ENCODE measurements around the gene A2M. TPM values are rescaled to one million over a fixed set of nuclear protein-coding genes. Genes with fewer than 3 reads are reported as not detected.

A2M gene
- total and polyA plus RNA-seq, 4 donors, result 1,731 to 2,622 (median 2,052) TPM

- Histone ChIP-seq H3K4me1 (ENCODE audit: control insufficient read depth in 4 of 4, insufficient read depth in 4 of 4, low read length in 3 of 4) (peaks cover 6 to 43% (median 23%) of the 10 kb centered on the region in 4 donors), H3K9me3 (ENCODE audit: control insufficient read depth in 4 of 4, low read length in 3 of 4) (no peaks in the 10 kb centered on the region), H3K9ac (ENCODE audit: low read depth in 1 of 2, low read length in 2 of 2) (no peak overlapping the region), H3K27me3 (ENCODE audit: control insufficient read depth in 4 of 4, insufficient read depth in 4 of 4, low read length in 3 of 4) (no peaks in the 10 kb centered on the region), H3K36me3 (ENCODE audit: control insufficient read depth in 4 of 4, insufficient read depth in 3 of 4, low read depth in 1 of 4, low read length in 3 of 4) (no peaks in the 10 kb centered on the region), H3K4me3 (ENCODE audit: low read depth in 1 of 3, low read length in 3 of 3) (peak overlapping the region in 2 of 3 donors; percentile 9 to 15), H3K27ac (ENCODE audit: low read depth in 1 of 2, low read length in 2 of 2) (peak overlapping the region; percentile 64 to 70)
- TF ChIP-seq HNF4A (conservative IDR thresholded peaks at IDR 0.05), result no peak
- no peak for TF ChIP-seq SP1 (IDR thresholded peaks at IDR 0.05)
- TF ChIP-seq EGR1 (IDR thresholded peaks at IDR 0.05; ENCODE audit: low read depth in 2 of 2), result no peak
- TF ChIP-seq, protein P1, sequence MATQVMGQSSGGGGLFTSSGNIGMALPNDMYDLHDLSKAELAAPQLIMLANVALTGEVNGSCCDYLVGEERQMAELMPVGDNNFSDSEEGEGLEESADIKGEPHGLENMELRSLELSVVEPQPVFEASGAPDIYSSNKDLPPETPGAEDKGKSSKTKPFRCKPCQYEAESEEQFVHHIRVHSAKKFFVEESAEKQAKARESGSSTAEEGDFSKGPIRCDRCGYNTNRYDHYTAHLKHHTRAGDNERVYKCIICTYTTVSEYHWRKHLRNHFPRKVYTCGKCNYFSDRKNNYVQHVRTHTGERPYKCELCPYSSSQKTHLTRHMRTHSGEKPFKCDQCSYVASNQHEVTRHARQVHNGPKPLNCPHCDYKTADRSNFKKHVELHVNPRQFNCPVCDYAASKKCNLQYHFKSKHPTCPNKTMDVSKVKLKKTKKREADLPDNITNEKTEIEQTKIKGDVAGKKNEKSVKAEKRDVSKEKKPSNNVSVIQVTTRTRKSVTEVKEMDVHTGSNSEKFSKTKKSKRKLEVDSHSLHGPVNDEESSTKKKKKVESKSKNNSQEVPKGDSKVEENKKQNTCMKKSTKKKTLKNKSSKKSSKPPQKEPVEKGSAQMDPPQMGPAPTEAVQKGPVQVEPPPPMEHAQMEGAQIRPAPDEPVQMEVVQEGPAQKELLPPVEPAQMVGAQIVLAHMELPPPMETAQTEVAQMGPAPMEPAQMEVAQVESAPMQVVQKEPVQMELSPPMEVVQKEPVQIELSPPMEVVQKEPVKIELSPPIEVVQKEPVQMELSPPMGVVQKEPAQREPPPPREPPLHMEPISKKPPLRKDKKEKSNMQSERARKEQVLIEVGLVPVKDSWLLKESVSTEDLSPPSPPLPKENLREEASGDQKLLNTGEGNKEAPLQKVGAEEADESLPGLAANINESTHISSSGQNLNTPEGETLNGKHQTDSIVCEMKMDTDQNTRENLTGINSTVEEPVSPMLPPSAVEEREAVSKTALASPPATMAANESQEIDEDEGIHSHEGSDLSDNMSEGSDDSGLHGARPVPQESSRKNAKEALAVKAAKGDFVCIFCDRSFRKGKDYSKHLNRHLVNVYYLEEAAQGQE (IDR thresholded peaks at IDR 0.05), result peak; percentile 26
- peak; percentile 80 for TF ChIP-seq YY1 (IDR thresholded peaks at IDR 0.05)
- no peak for TF ChIP-seq HNF4G (IDR thresholded peaks at IDR 0.05)
- no peak for TF ChIP-seq JUND (IDR thresholded peaks at IDR 0.05)
- no peak for TF ChIP-seq NR2F2 (IDR thresholded peaks at IDR 0.05)
- no peak for TF ChIP-seq GABPA (IDR thresholded peaks at IDR 0.05 in 1 of 2, conservative IDR thresholded peaks at IDR 0.05 in 1 of 2)
- TF ChIP-seq FOXA2 (IDR thresholded peaks at IDR 0.05), result no peak
- TF ChIP-seq RAD21 (IDR thresholded peaks at IDR 0.05), result no peak
- DNase-seq (ENCODE audit: low spot score), result no peak
- WGBS, result 88% methylated on average over 16 of the region's 16 CpGs
Measured at GRCh38 chr12:9124383-9125031, 8.8 kb upstream of the A2M start.

- DNase-seq (ENCODE audit: low spot score), result no peak
- peak overlapping the region; percentile 64 to 70 for H3K27ac ChIP-seq (ENCODE audit: low read depth in 1 of 2, low read length in 2 of 2)
- no peaks in the 10 kb centered on the region for H3K9me3 ChIP-seq (ENCODE audit: control insufficient read depth in 4 of 4, low read length in 3 of 4)
- H3K4me1 ChIP-seq (ENCODE audit: control insufficient read depth in 4 of 4, insufficient read depth in 4 of 4, low read length in 3 of 4), result peaks cover 7 to 48% (median 27%) of the 10 kb centered on the region in 4 donors
- H3K36me3 ChIP-seq (ENCODE audit: control insufficient read depth in 4 of 4, insufficient read depth in 3 of 4, low read depth in 1 of 4, low read length in 3 of 4), result no peaks in the 10 kb centered on the region
- H3K9ac ChIP-seq (ENCODE audit: low read depth in 1 of 2, low read length in 2 of 2), result peak overlapping the region in 1 of 2 donors; percentile 72
- H3K4me3 ChIP-seq (ENCODE audit: low read depth in 1 of 3, low read length in 3 of 3), result peak overlapping the region; percentile 24 to 53 (median 25)
- H3K27me3 ChIP-seq (ENCODE audit: control insufficient read depth in 4 of 4, insufficient read depth in 4 of 4, low read length in 3 of 4), result no peaks in the 10 kb centered on the region
- TF ChIP-seq EGR1 (IDR thresholded peaks at IDR 0.05; ENCODE audit: low read depth in 2 of 2), result no peak
- peak; percentile 2 for TF ChIP-seq SP1 (IDR thresholded peaks at IDR 0.05)
- peak in 1 of 2 donors; percentile 21 for TF ChIP-seq RAD21 (IDR thresholded peaks at IDR 0.05)
- no peak for TF ChIP-seq HNF4G (IDR thresholded peaks at IDR 0.05)
- 60% methylated on average over 14 of the region's 14 CpGs for WGBS
Measured at GRCh38 chr12:9123781-9124382, 8.2 kb upstream of the A2M start.

GRCh38 chr12:9122091-9122609 is 6.4 kb upstream of the A2M start:
- Histone ChIP-seq H3K36me3 (ENCODE audit: control insufficient read depth in 4 of 4, insufficient read depth in 3 of 4, low read depth in 1 of 4, low read length in 3 of 4) (no peaks in the 10 kb centered on the region), H3K4me1 (ENCODE audit: control insufficient read depth in 4 of 4, insufficient read depth in 4 of 4, low read length in 3 of 4) (peaks cover 8 to 61% (median 35%) of the 10 kb centered on the region in 4 donors), H3K9ac (ENCODE audit: low read depth in 1 of 2, low read length in 2 of 2) (peak overlapping the region; percentile 25 to 77), H3K27me3 (ENCODE audit: control insufficient read depth in 4 of 4, insufficient read depth in 4 of 4, low read length in 3 of 4) (no peaks in the 10 kb centered on the region), H3K9me3 (ENCODE audit: control insufficient read depth in 4 of 4, low read length in 3 of 4) (no peaks in the 10 kb centered on the region), H3K4me3 (ENCODE audit: low read depth in 1 of 3, low read length in 3 of 3) (peak overlapping the region in 2 of 3 donors; percentile 12 to 23), H3K27ac (ENCODE audit: low read depth in 1 of 2, low read length in 2 of 2) (peak overlapping the region; percentile 78 to 86)
- 25% methylated on average over 3 of the region's 3 CpGs for WGBS
- no peak for DNase-seq (ENCODE audit: low spot score)
- no peak for TF ChIP-seq MAX (IDR thresholded peaks at IDR 0.05)
- no peak for TF ChIP-seq FOXA1 (IDR thresholded peaks at IDR 0.05)
- no peak for TF ChIP-seq ZBTB33 (IDR thresholded peaks at IDR 0.05)
- TF ChIP-seq RXRA (IDR thresholded peaks at IDR 0.05), result peak; percentile 70 to 78
- peak; percentile 21 for TF ChIP-seq ATF3 (IDR thresholded peaks at IDR 0.05)
- no peak for TF ChIP-seq HNF4G (IDR thresholded peaks at IDR 0.05)
- TF ChIP-seq RAD21 (IDR thresholded peaks at IDR 0.05), result peak in 1 of 2 donors; percentile 36
- no peak for TF ChIP-seq FOXA2 (IDR thresholded peaks at IDR 0.05)
- TF ChIP-seq SP1 (IDR thresholded peaks at IDR 0.05), result peak; percentile 78
- TF ChIP-seq HNF4A (conservative IDR thresholded peaks at IDR 0.05), result peak; percentile 51 to 53
- TF ChIP-seq JUND (IDR thresholded peaks at IDR 0.05), result no peak
- peak; percentile 44 for TF ChIP-seq NR2F2 (IDR thresholded peaks at IDR 0.05)
- no peak for TF ChIP-seq TAF1 (conservative IDR thresholded peaks at IDR 0.05)
- TF ChIP-seq YY1 (IDR thresholded peaks at IDR 0.05), result peak; percentile 64
- TF ChIP-seq, protein P2, sequence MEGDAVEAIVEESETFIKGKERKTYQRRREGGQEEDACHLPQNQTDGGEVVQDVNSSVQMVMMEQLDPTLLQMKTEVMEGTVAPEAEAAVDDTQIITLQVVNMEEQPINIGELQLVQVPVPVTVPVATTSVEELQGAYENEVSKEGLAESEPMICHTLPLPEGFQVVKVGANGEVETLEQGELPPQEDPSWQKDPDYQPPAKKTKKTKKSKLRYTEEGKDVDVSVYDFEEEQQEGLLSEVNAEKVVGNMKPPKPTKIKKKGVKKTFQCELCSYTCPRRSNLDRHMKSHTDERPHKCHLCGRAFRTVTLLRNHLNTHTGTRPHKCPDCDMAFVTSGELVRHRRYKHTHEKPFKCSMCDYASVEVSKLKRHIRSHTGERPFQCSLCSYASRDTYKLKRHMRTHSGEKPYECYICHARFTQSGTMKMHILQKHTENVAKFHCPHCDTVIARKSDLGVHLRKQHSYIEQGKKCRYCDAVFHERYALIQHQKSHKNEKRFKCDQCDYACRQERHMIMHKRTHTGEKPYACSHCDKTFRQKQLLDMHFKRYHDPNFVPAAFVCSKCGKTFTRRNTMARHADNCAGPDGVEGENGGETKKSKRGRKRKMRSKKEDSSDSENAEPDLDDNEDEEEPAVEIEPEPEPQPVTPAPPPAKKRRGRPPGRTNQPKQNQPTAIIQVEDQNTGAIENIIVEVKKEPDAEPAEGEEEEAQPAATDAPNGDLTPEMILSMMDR (IDR thresholded peaks at IDR 0.05; ENCODE audit: low read depth, low read length, missing input control), result no peak

Measured in liver (tissue), 9 donors.